ENCODE data around the gene SLC6A15.

Gene SLC6A15

DNA sequence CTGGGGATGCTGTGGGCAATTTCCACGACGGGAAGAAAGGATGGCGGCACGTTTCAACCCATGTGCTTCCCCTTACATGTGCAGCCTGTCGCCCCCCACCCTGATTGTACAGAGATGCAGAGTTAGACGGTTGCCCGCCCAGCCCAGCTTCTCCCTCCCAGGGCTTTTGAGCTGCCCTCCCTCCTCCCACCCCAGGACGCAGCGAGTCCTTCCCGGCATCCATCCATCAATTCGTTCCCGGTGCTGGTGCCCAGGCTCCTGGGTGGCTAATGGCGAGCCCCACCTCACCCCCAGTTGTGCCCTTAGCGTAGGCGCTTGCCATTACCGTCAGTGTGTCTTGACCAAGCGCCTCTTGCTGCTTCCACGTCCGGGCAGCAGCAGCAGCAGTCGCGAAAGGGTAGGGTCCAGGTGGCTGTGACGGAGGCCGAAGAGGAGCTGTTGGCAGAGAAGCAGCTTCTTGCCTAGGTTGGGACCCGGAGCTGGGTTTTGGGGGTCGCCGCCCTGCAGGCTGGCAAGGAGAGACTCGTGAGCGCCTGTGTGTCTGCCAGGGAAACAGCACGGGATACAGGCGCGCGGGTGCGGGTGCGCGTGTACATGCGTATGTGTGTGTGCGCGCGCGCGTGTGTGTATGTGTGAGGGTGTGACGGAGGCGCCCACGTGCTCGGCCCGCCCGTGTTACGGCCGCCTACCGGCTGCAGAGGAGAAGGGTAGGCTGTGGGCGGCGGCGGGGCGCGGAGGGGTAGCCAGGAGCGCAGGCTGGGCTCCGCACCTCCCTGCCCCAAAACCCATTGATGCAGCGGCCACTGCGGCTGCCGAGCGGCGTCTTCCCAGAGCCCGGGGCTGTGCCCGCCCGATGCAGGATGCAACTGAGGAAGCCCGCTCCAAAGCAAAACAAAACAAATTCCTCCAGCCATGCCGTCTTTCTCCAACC, at the start of gene SLC6A15:
Gene SLC6A15, minus strand, starts transcription at position 602 of the 931 bp plus-strand sequence. CDS start 20,679 bp downstream, outside the sequence.
- no peak for DNase-seq (ENCODE audit: low read depth in 3 of 3, low spot score in 1 of 3)

DNA sequence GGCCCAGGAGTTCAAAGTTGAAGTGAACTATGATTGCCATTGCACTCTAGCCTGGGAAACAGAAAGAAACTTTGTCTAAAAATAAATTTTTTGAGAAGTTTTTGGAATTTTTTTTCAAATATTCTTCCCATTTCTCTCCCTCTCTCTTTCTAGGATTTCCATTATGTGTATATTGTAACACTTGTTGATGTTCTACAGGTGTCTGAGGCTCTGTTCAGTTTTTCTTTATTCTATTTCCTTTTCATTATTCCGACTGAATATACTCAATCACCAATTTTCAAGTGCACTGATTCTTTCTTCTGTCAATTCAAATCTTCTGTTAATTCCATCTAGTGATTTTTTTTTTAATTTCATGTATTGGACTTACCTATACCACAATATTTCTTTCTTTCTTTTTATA, 48.3 kb upstream of the SLC6A15 start:
- no peak for DNase-seq (ENCODE audit: low read depth in 3 of 3, low spot score in 1 of 3)

DNA sequence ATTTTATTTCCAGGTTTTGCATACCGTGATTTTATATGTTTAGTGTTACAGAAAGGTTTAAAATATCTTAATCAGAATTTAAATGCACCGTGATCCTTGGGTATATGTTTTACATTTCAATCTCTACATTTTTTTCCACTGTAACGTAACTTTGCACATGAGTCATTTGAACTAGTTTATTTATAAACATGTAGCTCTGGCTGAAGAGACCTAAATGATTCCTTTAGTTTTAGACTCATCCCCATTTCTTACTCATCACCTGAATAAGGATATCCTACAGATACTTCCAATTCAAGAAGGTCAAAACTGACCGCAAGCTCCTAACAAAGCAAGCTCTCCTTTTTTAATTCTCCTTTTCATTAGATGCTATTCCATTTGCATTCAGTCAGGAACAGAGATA, 42.7 kb upstream of the SLC6A15 start:
- no peak for DNase-seq (ENCODE audit: low read depth in 3 of 3, low spot score in 1 of 3)

DNA sequence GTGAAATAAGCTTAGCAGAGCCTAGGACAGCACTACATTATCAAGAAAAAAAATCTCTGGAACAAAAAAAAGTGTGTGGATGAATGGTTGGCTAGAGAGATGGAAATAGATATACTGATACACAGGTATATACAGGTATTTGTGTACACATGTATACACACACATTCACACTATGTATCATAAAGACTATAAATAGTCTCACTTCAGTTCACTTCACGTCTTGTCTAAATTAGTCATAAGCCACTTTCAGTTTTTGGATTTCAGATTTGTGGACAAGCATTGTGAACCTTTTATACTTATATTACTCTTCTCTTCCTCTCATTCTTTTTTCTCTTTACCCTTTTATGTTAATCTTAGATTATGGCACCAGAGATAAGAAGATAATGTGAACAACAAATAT, 41.8 kb upstream of the SLC6A15 start:
- DNase-seq (ENCODE audit: low read depth in 3 of 3, low spot score in 1 of 3), result no peak

DNA sequence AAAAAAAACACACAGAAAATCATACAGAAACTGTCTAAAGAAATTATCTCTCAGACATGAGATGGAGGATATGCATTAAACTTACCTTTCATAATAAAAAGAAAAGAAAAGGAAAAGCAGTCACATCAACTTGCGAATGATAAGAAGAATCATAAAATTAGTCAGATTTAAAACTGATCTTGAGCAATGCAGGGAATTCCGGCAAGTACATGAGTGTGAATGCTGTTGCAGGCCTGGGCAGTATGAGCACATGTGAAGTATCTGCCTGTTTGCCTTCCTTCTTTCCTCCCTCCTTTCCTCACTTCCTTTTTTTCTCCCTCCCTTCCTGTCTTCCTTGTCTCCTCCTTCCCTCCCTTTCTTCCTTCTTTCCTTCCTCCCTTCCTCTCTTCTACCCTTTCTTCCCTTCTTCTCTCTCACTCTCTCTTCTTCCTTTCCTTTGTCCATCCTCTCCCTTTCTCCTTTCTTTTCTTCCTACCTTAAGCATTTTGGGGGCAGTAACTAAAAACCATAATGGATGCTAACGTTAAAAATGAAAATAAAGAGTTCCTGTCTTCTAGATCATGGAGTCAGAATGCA, 38.5 kb upstream of the SLC6A15 start:
- DNase-seq (ENCODE audit: low read depth in 3 of 3, low spot score in 1 of 3), result no peak

DNA sequence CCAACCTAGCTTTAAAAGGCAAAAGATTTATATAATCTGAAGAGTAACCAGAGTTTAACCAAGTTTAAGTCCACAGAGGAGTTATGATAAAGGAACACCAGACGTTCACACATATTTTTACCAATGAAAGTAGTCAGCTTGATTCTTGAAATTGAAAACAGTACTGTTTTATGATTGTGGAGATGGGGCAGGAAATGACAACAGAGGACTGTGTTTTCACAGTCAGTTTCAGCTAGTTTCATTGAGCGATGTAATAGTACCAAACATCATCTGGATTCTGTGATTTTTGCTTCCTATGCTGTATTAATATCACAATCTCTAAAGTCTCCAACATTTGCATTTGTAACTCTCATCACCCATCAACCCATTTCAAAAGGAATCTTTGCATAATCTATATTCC, 34.2 kb upstream of the SLC6A15 start:
- DNase-seq (ENCODE audit: low read depth in 3 of 3, low spot score in 1 of 3), result no peak

DNA sequence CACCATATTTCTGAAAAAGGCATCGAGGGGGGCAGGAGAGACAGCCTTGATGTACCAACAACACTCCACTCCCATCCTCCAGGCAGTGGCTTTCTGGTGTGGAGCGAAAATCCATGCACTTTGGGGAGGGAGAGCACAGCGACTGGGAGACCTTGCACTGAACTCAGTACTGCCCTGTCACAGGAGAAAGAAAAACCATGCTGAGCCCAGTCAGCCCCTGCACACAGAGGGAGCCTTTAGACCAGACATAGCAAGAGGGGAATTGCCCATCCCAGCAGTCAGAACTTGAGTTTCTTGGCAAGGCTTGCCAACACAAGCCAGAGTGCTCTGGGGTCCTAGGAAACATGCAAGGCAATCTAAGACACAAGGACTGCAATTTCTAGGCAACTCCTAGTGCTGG, 24.8 kb upstream of the SLC6A15 start:
- no peak for DNase-seq (ENCODE audit: low read depth in 3 of 3, low spot score in 1 of 3)

DNA sequence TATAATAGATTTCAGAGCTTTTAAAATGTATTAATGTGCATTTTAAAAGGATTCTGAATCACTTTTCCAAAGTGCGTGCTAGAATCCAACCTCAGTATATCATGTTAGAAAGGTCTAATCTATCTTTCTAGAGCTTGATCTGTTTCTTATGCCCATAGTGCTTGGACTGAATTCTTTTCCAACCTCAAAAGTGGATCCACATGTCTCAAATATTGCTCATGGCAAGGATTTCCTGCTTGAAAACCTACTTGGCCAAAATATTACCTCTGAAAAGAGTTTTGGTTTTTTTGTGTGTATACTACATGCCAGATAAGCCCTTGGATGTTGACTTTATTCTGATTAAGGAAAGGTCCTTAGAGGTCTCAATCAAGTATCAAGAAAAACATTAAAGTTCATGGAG, 16.9 kb upstream of the SLC6A15 start:
- DNase-seq (ENCODE audit: low read depth in 3 of 3, low spot score in 1 of 3), result no peak

DNA sequence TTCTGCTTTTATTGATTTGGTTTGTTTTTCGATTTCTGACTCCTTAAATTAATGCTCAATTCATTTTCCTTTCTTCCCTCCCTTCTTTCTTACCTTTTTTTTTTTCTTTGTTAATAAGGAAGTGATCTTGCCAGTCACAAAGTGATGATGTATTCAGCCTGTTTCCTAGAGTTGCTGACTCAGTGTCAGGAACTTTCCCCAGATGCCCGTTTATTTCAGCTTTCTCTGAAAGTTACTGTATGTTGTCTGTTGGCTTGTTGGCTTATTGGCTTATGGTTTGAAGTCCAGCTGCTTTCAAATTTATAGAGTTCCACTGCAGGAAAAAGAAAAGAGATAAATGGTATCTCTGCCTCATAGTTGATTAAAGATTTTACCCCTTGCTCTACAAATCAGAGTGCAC, 12.4 kb upstream of the SLC6A15 start:
- no peak for DNase-seq (ENCODE audit: low read depth in 3 of 3, low spot score in 1 of 3)

DNA sequence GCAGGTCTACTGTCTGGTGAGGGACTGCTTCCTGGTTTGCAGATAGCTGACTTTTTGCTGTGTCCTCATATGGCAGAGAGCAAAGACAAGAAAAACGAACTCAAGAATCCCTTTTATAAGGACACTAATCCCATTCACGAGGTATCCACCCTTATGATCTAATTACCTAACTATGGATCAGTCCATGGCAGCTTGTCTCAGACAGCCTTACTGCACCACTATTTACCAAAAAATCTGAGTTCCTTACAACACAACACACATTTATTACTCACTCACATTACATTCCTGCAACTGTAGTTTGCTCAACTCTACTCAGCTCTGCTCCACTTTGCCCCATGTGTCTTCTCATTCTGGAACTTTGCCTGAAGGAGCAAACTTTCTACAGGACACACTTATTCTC, 10.1 kb upstream of the SLC6A15 start:
- DNase-seq (ENCODE audit: low read depth in 3 of 3, low spot score in 1 of 3), result no peak

DNA sequence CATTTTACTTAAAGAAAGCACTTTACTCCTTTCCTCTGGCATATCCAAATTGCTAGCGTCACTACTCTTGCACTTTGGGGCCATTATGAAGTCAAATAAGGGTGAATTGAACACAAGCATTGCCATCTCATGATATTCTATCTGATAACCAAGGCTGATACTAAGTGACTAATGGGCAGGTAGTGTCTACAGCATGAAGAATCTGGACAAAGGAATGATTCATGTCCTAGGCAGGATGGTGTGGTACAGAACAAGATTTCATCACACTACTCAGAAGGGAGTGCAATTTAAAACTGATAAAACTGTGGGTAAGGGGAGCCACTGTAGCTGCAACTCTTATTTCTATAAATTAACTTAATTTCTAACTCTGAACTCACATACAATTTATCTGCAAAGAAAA, 7.7 kb upstream of the SLC6A15 start:
- DNase-seq (ENCODE audit: low read depth in 3 of 3, low spot score in 1 of 3), result no peak

DNA sequence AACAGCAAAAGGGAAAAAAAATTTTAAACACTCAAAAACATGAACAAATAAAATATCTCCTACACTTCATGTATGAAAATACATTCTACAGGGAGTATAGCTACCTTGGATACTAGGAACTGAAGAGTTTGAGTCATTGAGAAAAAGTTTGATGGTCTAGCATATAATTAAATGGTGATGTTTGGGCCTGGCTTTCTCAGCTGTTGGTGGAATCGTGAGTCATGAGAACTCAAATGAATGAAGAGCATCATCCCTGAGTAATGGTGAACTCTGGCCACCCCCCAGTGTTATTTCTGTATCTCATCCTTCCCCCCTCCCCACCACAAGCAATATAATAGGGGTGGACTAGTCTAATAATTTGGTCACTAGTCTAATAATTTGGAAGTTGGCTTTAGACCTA, 6.7 kb upstream of the SLC6A15 start:
- no peak for DNase-seq (ENCODE audit: low read depth in 3 of 3, low spot score in 1 of 3)

DNA sequence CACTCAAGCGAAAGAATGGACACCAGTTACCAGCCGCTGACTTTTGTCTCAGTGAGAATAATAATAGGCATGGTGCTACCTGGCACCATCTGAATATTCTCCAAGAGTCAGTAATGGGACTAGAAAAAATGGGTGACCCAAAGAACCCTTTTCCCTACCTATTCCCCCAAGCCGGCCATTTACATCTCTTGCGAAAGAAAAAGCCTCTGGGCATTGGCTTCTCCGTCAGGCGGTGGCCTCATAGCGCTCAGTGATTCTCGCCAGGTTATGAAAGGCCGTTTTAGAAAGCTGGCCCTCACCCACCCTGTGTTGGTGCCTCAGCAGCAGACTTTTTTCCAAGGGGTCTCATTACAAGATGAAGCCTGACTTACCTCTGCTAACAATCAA, 523 bp upstream of the SLC6A15 start:
- DNase-seq (ENCODE audit: low read depth in 3 of 3, low spot score in 1 of 3), result no peak

DNA sequence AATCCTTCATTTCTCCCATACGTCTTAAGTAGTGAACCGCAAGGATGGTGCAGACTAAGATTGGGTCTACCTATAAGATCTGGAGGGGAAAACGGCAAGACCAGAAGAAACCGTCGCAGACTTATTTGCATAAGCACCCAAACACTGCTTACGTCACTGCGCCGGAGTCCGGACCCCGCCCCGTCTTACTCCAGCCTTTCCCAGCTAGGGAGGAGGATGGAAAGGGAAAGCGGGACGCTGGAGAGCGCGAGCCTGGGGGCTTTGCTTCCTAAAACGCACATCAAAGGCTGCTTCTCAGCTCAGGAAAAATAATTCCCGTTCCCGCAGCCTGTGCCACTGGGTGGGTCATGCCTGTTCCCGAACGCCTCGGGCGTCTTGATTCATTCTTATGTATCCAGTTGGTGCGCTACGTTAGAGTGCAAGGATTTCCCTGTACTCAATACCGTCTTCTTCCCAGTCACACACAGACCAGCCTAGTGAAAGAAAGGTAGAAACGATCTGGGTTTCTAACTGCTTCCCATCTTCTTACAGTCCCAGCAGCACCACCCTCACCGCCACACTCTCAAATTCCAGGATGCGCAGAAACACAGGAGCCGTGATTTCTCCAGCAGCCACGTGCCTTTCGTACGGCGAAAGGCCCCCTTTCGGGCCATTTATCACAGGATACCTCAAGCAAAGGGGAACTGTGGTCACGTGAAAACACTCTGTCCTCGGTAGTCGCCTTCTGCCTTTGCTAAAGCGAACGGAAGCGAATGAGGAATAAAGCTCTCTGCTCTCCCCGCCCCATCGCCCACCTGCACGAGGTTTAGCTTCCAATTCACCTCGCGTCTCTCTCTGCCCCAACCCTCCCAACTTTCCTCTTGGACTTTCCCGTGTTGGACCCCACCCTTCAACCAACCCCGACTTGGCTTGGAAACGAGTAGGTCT, 1.1 kb downstream of the SLC6A15 start:
- no peak for DNase-seq (ENCODE audit: low read depth in 3 of 3, low spot score in 1 of 3)

DNA sequence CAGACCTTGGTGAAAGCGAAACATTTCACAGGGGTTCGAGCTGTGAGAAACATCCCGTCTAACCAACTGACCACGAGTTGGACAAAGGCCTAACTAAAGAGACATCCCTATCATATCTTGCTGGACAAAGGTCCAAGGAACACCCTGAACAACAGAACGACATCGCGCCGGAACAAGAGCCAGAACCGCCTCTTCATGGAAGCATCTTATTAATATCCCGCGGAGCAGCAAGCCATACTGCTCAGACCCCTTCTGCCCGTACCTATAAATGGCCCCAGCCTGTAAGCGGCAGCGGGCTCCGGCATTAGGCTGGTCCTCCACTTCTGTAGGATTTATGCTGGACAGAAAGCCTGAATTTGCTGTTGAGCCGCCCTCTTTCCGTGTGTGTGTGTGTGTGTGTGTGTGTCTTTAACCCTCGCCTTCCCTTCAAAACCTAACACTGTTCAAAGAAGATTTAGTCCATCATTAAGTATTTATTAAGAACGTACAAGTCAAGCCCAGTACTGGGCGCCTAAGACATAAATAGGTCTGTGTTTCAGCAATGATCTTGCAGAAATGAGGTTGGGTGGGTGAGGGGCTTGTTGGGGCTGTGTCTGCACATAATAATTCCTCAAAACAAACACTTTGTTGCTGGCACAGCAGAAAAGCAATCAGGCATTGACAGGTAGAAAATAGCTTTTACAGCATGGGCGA, 1.9 kb downstream of the SLC6A15 start:
- no peak for DNase-seq (ENCODE audit: low read depth in 3 of 3, low spot score in 1 of 3)

DNA sequence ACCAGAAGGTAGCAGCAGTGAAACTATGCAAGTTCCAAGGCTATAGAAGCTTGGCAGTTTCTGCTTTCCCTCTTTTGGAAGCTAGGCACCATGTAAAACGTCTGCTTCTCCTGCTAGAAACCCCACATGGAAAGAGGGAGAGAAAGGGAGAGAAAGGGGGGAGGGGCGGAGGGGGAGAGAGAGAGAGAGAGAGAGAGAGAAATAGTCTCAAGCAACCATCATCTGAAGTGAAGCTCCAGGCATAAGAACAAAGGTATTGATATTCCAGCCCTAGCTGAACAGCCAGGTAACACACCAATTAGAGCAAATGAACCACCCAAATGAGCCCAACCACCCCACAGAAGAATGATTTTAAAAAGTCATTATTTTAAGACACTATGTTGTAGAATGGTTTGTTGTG, 8.5 kb downstream of the SLC6A15 start:
- DNase-seq (ENCODE audit: low read depth in 3 of 3, low spot score in 1 of 3), result no peak

DNA sequence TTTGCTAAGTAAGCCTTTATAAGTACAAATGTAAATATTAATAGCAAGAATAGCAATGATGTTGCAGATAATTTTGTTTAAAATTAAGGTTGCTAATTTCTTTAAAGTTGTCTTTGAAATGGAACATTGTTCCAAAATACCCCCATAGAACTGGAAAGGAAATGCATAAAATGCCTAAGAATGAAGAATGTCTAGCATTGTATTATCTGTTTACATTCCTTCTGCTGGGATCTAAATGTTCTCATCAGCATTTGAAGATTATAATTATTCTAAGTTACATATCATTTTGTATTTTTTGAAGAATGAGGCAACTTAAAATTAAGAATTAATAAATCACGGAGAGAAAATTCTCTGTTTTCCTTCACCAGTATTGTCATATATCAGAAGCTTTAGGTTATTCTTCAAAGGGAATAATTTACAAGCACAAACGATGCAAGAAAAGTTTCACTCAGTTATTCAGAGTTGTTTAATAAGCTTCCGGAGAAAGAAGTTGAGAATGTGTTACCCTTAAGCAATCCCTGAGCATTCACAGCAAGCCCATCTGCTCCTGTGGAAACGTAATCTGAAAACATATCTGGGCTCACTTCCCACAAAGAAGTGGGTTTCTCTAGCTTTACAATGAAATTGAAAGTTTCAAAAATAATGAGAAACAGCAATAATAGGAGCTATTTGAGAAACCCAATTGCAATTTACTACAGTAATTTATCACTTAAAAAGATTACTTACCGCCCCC, 21.3 kb downstream of the SLC6A15 start:
- DNase-seq (ENCODE audit: low read depth in 3 of 3, low spot score in 1 of 3), result no peak

DNA sequence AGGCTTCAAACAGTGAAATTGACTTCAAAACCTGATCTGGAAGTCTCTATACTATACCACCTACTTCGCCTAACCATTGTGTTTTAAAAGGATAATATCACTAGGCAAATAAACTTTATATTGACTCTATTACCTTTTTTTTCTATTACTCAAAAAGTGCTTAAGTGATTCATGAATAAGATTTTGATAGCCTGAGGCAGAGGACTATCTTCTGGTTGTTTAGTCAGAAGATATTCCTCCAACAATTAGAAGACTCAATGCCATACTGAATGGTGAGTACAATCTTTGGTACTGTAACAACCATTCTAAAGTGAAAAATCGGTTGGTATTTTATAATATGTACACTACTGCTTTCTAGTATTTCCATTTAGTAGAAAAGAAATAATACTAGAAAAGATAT, 22.8 kb downstream of the SLC6A15 start:
- DNase-seq (ENCODE audit: low read depth in 3 of 3, low spot score in 1 of 3), result no peak

DNA sequence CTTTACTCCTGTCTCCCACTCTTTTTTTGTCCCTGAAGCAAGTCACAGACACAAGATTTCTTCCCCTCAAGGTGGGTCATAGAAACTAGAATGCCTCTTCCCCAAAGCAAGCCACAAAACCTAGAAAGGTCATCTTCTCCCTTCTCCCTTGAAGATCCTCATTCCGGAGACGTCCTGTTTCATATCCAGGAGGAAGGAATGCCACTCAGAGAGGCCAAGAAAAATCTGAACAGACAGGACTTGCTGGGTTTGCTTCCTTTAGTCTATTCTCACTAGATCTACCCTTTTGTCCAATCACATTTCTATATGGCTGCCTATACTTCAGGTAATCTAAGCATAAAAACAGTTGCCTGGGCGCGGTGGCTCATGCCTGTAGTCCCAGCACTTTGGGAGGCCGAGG, 23.7 kb downstream of the SLC6A15 start:
- DNase-seq (ENCODE audit: low read depth in 3 of 3, low spot score in 1 of 3), result no peak

DNA sequence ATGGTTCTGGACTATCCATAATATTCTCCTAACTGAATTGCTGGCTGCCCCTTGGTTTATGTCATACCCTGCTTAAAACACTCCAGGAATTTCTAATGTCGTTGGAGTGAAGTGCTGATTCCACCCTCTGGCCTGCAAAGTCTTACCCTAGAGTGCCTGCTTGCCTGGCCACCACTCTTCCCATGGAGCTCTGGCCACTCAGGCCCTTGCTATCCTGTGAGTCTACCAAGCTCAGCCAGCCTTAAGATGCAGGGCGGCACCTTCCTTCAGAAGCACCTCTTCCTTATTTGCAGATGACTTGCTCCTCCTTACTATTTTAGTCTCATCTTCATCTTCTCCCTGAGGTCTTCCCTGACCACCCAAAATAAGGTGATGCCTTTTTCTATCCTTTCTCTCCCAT, 35.3 kb downstream of the SLC6A15 start:
- no peak for DNase-seq (ENCODE audit: low read depth in 3 of 3, low spot score in 1 of 3)

Measured in stimulated activated CD4-positive, alpha-beta T cell treated with anti-CD3 and anti-CD28 coated beads, TNF-alpha, amount 100 ng/mL, for 1 hour (primary cell).